ENCODE measurements around the gene GAS2L3.

DNA sequence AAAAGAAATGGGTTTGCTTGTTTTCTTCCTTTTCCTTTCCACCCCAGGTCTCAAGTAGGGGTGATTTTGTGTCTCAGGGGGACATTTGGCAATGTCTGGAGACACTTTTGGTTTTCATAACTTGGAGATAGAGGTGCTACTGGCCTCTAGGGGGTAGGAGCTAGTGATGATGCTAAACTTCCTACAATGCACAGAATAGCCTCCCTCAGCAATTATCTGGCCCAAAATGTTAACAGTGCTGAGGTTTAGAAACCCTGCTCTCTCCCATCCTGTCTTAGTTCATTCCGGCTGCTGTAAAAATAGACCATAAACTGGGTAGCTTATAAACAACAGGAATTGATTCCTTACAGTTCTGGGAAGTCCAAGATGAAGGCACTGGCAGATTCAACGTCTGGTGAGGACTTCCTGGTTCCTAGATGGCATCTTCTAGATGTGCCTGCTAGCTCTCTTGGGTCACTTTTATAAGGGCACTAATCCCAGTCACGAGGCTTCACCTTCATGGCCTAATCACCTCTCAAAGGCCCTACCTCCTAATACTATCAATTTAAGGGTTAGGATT, 7.4 kb upstream of the GAS2L3 start:
- TF ChIP-seq CTCF (IDR thresholded peaks at IDR 0.05) (no peak), POLR2A (IDR thresholded peaks at IDR 0.05) (no peak)

All from adrenal gland (tissue), 5 donors.